Activated CD4-positive, CD25-positive, alpha-beta regulatory T cell (primary cell): ENCODE measurements around the gene CD63.

Experiments
- DNase-seq, 4 experiments: peaks; one replicate each; lab custom pipeline; 2025; lab: John Stamatoyannopoulos, UW

Gene CD63

DNA sequence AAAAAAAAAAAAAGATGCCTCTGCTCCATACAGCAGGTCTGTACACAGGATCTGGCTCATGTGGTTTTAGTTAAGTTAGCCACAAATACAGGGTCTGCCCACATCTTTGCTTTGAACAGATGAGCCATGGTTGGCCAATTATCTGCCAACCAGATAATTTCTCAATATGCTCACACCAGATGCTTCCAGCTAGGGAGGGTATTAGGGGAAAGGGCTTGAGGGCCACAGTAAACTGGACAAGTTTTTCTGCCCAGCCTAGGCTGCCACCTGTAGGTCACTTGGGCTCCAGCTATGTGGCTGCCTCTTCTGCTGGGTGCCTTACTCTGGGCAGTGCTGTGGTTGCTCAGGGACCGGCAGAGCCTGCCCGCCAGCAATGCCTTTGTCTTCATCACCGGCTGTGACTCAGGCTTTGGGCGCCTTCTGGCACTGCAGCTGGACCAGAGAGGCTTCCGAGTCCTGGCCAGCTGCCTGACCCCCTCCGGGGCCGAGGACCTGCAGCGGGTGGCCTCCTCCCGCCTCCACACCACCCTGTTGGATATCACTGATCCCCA is 7.8 kb downstream of the CD63 start:
- DNase-seq, result no peak

DNA sequence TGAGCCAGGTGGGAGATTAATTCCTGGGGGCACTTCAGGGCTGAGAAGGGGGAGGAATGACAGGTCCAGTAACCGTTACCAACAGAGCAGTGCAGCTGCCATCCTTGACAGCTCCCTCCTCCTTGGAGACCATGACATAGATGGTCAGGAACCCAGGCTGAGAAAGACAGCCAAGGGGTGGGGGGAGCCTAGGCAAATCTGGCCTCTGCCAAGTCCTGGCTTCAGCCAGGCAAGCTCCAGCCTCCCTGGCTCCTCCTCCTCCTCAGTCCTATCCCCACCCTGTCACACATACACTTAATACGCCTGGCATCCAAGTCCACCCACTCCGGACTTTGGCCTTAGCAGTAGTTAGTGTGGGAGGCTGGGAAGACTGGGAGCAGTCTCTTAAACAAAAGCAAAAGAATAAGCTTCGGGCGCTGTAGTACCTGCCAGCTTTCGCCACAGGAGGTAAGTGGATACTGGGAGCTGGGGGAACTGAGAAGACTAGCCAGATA is 8.7 kb downstream of the CD63 start, which contains the start of gene RDH5:
RDH5 (plus strand) TSS at position 323 of the 494 bp plus-strand sequence. CDS start 792 bp downstream, outside the sequence.
- no peak for DNase-seq

DNA sequence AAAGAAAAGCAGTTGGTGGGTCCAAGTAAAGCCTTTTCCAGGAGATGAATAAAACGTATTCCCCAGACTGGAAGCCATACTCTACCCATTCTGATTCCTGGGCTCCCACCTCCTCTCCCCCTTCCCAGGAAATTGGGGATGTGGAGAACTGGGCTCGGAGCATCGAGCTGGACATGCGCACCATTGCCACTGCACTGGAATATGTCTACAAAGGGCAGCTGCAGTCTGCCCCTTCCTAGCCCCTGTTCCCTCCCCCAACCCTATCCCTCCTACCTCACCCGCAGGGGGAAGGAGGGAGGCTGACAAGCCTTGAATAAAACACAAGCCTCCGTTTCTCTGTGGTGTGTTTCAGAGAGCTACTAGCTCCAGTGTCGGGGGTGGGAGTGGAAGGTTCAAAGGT is 9.4 kb downstream of the CD63 start:
- DNase-seq, result no peak

DNA sequence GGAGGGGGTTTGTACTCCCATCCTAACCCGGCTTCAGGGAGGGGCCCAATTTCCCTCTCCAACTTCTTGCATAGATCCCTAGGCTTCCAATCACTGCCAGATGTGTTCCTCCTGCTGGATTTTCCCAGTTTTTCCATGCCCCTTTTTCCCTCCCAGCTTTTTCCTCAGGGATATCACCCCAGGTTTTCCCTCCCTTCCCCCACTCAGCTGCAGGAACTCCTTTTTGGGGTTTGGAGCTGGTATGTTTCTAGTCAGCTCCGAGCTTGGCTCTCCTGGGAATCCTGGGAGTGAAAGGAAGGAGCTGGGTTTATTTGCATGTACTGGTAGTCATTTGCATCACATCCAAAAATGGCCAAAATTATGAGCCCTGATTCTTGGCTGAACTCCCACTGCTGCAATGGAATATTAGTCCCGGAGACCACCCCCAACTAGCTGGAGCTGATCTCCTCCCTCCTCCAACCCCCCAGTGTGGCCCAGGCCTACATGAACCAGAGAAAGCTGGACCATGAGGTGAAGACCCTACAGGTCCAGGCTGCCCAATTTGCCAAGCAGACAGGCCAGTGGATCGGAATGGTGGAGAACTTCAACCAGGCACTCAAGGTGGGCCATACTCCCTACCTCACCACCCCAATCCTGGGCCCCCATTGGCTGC is 10.1 kb downstream of the CD63 start:
- no peak for DNase-seq

DNA sequence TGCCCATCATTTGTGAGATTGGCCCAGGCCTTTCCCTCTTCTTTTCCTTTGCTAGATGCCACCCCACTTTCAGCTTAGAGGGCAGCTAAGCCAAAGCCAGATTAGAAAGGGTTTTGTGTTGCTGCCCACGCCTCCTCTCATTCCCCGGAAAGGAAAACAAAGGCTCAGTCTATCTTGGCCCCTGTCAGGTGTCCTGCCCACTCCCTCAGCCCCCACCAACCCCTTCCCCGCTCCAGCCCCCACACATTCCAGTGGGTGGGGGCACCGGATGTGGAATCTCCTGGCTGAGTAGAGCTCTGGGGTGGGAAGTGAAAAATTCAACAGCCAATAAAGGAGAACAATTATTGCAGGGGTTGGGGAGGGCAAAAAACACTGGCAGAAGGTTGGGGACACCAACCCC is 10.8 kb downstream of the CD63 start:
- no peak for DNase-seq

DNA sequence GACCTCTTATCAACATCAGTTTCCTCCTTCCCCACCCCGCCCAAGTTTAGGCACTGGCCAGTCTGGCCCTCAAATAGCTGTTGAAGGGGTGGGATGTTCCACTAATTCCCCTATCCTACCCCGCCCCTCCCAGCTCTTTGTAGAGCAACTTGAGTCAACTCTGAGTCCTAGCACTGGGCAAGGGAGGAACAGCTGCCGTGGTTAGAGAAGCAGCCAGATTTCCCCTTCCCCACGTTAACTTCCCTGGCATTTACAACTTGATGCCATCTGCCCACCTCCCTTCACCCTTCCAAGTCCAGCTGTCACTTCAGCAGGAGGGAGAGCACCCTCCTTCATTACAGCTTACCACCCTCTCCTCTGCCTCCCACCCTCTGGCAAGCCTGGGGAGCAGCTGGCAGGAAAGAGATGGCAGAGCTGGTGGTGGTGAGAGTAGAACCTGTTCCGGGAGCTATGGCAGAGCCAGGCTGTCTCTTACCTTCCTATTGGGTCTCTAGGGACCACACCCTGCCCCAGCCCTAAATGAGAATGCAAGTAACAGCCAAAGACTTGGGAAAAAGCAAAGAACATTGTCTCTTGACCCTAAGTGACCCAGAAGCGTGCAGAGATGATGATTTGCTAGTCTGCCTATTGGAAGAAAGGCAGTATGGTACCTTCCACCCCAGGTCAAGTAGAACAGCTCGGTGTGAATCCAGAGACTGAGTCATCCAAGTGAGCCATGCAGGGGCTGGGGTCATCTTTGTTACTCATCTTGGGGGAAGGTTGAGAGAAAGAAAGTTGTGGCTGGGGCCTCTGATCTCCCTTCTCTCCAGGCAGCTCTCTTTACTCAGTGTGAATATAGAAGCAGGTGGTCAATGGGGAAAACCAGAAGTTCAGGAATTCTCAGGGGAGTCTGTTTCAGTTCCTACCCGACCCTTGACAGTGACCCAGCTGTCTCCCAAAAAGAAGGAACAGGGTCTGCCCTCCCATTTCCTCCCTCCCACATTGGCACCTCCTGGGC is 11.5 kb downstream of the CD63 start:
- no peak for DNase-seq

DNA sequence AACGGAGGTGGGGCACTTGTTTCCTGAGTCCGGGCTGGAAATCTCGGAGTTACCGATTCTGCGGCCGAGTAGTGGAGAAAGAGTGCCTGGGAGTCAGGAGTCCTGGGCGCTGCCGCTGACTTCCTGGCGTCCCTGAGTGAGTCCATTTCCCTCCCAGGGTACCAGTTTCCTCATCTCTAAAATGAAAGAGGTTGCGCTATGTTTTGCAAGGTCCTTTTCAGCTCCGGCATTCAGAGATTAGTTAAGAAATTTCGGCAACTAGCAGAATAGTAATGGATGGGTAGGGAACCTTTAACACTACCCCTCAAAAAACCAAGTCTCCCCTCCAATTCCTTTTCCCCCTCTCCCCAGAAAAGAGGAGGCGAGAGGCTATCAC is 12.2 kb downstream of the CD63 start:
- DNase-seq, result no peak

DNA sequence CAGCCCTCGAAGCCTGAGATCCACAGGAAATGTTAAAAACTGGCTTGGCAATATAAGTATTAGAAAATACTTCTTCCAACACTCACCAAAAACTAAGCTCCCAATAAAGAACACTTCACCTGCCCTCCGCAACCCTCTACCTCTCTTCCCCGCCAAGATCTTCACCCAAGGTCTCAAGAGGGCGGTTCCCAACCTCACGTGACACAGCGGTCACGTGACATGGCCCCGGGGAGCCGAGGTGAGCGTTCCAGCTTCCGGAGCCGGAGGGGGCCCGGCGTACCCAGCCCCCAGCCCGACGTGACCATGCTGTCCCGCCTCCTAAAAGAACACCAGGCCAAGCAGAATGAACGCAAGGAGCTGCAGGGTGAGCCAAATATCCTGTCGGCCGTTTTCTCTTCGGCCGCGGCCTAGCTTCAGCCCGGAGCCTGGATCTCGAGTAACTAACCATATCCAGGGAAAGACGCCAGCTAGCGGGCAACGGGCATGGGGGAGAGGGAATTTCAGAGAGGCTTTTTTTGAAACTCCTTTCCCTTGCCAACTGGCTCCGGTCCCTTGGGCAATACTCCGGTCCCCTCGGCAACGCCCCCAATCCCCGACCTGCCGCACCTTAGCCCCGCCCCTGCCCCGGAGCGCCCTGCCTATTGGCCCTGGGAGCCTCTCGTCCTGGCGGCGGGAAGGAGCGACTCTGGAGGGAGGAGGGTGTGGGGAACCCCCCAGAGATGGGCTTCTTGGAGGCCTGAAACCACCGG is 12.8 kb downstream of the CD63 start, which contains the start of gene BLOC1S1:
BLOC1S1 (plus strand) TSS at position 214 of the 749 bp plus-strand sequence; CDS start at position 220, 6 bp downstream.
- DNase-seq, result peak; percentile 85 to 91 (median 88)

DNA sequence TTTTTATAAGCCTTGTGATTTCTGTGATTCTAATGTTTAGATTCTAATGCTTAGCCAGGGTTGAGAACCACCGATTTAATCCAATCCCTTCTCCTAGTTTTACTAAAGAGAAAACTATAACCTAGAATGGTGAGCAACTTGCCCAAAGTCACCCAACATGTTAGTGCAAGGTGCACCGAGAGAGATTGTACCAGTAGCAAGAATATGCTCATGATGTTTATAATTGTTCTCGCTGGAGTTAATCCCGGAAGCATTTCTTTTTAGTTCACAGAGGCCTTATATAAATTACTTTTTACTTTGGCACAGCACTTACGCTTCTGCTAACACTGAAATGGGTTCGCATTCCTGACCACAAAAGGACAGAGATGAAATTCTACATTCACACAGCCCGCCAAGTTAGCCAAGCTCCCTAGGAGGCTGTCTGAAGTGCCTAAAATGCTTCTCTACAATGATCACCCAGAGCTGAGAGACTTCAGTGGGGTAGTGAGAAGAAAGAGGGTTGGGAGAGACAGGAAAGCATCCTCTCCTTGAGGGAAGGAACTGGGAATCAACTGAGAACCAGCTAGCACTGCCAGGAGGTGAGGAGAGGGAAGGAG is 13.5 kb downstream of the CD63 start:
- no peak for DNase-seq

DNA sequence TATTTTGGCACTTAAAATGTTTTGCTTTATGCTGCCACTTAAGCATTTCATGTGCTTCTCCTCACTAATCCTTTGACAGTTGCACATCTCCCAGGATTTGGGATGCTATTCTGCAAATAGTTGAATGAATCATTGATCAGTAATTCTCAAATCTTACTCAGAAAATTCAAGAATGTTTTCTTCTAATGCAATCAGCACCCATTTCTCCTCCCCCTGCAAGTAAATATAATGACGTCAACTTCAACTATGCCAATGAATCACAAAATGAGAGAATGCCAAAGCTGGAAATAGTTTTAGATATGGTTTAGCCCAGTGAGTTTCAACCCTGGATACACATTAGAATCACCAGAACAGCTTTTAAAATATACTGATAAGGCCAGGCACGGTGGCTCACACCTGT is 15.1 kb downstream of the CD63 start:
- DNase-seq, result no peak

DNA sequence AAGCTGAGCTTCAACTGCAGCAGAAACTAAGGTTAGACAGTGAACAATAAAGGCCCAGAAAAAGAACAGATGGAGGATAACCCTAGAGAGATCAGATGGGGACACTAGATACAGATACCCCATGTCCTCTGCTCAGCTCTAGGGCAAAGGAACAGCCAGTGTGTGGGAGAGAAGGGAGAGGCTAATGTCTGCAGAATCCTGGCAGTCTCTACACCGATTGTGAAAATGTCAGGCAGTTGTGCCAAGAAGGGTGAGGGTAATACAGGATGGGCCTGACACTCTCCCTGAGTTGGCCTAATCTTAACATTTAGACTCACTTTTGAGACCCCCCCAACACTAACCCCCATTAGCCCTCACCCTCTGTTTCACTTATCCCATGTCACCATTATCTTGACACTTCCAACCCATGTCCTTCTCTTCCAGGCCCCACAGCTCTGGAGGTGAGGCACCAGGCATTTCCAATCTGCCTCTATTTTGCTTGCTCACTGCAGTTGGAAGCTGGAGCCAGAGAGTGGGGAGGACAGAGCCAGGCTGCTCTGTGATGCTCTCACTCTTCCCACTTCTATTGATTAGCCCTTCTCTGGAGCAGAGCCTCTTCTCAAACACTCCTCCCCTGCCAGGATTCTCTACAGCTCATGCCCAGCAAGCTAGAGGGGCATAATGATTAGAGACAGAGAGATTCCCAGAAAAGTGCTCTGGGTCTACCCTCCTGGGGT is 16.0 kb downstream of the CD63 start:
- no peak for DNase-seq

DNA sequence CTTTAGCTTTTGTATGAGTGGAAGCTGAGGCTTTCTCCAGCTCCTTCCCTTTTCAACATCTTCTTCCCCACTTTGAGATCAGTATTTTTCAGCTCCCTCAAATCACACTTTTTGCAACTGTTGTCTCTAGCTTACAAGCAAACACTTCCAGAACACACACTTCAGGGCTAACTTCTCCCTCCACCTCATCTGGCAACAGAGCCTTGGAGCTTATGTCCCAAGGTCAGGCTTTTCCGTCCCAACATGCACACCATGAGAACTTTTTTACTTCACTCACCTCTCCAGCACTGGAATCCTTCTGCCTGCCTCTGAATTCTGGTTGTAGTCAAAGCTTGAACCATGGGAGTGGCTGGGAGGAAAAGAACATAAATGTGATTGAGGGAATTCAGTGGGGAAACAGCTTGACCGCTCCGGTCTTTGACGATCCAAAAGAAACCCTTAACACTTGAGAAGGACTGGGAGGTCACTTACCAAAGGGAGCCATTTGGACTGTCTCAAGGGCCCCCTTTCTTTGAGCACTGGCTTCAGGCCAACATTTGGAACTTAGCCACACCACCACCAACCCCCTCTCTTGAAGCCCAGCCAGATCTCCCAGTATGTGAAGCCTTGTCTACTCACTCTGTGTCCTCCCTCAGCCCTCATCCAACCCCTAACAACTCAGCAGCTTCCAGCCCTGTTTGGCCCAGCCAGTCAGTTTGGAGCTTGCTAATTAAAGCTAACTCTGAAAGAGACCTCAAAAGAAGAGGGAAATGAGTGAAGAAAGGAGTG is 16.8 kb downstream of the CD63 start:
- DNase-seq, result no peak

DNA sequence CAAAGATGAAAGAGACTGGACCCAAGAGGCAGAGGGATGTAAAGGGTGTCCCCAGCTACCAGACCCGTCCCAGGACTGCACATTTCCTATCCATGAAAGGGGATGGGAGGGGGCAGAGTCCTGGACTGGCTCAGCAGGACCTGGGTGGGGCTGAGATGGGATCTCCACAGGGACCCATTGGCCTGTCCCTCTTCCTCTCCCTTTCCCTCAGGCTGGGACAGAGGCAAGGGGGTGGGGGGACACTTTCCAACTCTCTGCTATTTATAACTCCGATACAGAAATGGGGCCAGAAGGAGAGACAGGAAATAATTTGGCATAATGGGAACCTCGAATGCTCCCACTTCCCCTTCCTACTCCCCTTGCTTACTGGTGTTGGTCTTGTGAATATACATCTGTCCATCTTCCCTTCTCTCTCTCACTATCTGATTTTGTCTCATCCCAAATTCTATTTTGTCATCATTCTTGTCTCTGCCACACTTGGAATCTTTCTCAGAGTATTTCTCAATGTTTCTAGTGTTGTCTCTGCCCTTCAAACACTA is 20.0 kb downstream of the CD63 start:
- DNase-seq, result no peak

DNA sequence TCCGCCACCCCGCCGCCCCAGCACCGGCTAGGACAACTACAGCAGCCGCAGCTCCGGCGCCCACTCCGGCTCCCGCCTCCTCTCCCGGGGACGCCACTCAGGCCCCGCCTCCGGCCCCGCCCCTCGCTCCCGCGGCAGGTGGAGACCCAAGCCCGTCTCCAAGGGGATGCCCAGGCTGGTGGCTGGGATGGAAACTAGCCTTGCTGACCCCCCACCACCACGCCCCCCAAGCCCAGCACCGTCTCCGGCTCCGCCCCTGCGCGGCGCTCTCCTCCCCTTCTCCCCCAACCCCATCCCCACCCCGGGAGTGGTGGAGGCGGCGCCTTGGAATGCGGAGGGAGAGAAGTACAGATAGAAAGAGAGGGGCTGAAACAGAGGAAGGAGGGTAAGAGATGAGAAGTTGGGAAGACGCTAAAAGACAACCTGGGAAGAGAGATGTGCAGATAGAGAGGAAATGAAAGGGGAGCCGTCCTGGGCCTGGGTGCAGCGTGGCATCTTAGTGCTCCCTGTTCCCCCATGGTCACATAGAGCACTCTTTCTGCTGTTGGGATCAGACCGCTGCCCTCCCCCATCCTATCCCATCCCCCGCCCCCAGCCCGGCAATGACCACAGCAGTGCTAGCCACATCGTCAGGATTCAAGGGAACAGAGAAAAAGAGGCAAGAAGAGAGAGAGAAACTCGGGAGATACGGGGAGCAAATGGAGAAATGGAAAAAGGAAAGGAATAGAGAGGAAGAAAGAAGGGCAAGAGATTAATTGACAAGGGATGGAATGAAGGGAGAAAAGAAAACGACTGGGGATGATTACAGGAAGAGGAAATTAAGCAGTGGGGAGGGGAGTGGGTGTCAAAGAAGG is 20.7 kb downstream of the CD63 start, which contains the start of gene ITGA7:
ITGA7 (minus strand) TSS at position 64 of the 854 bp plus-strand sequence. CDS start 222 bp downstream, outside the sequence.
- peak in 3 of 4 experiments; percentile 22 to 33 (median 25) for DNase-seq

DNA sequence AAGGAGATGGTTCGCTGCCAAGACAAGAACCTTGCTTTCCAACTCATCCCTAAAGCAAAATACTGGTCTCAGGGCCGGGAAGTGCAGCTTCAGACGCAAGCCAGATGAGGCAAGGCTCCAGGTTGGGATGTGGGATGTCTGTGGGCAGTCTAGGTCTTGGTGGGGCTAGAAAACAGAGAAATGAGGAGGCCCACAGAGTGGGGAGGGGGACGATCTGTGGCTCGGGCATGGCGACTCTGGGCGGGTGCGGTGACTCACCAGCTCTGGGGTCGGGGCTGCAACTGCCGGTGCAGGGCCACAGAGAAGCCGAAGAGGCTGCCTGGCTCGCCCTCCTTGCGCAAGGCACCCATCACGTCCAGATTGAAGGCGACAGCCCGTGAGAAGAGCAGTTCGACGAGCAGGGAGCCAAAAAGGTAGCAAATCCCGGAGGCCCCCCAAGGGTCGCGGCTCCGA is 21.6 kb downstream of the CD63 start:
- DNase-seq, result no peak

DNA sequence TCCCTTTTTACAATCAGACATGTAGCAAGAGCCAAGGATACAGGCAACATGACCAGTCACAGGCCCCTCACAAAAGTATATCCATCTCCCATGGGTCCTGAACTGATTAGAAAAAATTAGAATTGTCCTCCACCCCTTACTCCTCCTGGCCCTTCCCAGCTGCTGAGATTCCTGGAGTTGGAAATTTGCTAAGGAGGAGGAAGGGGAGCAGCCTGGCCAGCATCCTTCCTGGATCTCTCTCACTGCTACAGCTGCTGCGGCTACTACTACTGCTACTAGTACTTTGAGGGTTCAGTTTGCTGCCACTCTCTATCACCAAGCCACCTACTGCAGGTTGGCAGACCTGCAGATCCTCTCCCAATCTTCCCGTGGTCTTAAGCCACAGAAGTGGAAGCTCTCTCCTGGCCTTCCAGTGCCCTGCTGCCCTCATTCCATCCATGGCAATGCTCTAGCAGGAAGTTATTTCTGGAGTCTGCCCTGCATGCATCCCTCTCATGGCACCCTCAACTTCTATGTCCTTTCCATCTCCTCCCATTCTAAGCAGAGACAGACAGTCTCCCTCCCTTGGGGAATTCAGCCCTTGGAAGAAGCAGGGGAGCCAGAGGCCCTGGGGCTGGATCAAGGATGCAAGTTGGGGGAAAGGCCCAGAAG is 22.1 kb downstream of the CD63 start:
- no peak for DNase-seq

DNA sequence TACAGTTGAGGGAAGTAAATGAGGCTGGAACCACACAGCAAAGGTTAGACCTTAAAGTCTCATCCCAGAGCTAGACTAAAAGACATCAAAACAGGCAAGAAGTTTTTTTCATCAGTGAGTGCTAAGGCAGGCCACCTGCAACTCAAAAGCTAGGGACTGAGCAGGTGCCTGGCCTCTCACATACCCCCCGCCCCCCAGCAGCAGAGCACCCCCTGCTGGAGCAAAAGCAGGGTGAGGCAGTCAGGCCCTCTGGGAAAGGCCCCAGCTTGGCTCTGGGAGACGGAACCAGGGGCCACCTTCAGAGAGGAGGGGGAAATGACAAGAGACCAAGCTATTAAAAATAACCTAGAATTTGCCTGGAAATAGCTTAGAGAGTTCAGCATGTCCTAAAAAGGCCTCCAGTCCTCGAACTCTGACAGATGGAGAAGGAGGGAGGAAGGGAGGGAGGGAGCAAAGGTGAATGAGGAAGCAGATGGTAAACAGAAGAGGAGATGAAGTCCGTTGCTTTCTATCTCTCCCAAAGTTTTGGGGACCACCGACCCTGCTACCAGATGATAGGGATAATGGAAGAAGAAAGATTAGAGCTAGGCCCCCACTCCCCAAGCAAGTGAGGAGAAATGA is 22.9 kb downstream of the CD63 start:
- DNase-seq, result no peak
